ENCODE measurements around the gene USP30.
A peak's percentile ranks its signal among the peaks of the same experiment; 100 is the strongest.
"Not testable (repeated sequence)": the region's sequence is repeated elsewhere in the genome, so short reads cannot be mapped to it uniquely, and the experiment has no call there.

USP30 gene

GRCh38 chr12:109053382-109054123, 1.2 kb downstream of the USP30 start:
- DNase-seq (ENCODE audit: low read depth) = peak; percentile 20

- DNase-seq (ENCODE audit: low read depth) = not testable (repeated sequence)
Observed at GRCh38 chr12:109054124-109054513, 1.7 kb downstream of the USP30 start.

- DNase-seq (ENCODE audit: low read depth) = no peak
Observed at GRCh38 chr12:109054520-109054919, 2.1 kb downstream of the USP30 start.

- no peak for DNase-seq (ENCODE audit: low read depth)
Observed at GRCh38 chr12:109056891-109057290, 4.5 kb downstream of the USP30 start.

GRCh38 chr12:109057376-109057775, 5.0 kb downstream of the USP30 start:
- no peak for DNase-seq (ENCODE audit: low read depth)

GRCh38 chr12:109058773-109059172, 6.4 kb downstream of the USP30 start:
- no peak for DNase-seq (ENCODE audit: low read depth)

- no peak for DNase-seq (ENCODE audit: low read depth)
Observed at GRCh38 chr12:109064143-109064542, 11.8 kb downstream of the USP30 start.

GRCh38 chr12:109065154-109065852, 12.9 kb downstream of the USP30 start:
- no peak for DNase-seq (ENCODE audit: low read depth)

- DNase-seq (ENCODE audit: low read depth) = no peak
Observed at GRCh38 chr12:109065853-109066193, 13.4 kb downstream of the USP30 start.

GRCh38 chr12:109069307-109070271, 17.2 kb downstream of the USP30 start:
- no peak for DNase-seq (ENCODE audit: low read depth)

GRCh38 chr12:109074866-109075265, 22.5 kb downstream of the USP30 start:
- no peak for DNase-seq (ENCODE audit: low read depth)

GRCh38 chr12:109082751-109083150, 30.4 kb downstream of the USP30 start:
- no peak for DNase-seq (ENCODE audit: low read depth)

GRCh38 chr12:109084425-109084824, 32.0 kb downstream of the USP30 start:
- DNase-seq (ENCODE audit: low read depth) = no peak

GRCh38 chr12:109085590-109085989, 33.2 kb downstream of the USP30 start:
- no peak for DNase-seq (ENCODE audit: low read depth)

- DNase-seq (ENCODE audit: low read depth) = no peak
Observed at GRCh38 chr12:109087250-109087649, 34.9 kb downstream of the USP30 start.

- DNase-seq (ENCODE audit: low read depth) = no peak
Observed at GRCh38 chr12:109088818-109089217, 36.4 kb downstream of the USP30 start.

- DNase-seq (ENCODE audit: low read depth) = no peak
Observed at GRCh38 chr12:109089683-109090082, 37.3 kb downstream of the USP30 start.

GRCh38 chr12:109092497-109093021, 40.2 kb downstream of the USP30 start:
- DNase-seq (ENCODE audit: low read depth) = no peak

- peak; percentile 93 for DNase-seq (ENCODE audit: low read depth)
Observed at GRCh38 chr12:109093022-109093918, 40.9 kb downstream of the USP30 start, which contains the start of gene ALKBH2. ALKBH2 (minus strand) TSS chr12:109093472; CDS start chr12:109092786, 686 bp downstream.

- DNase-seq (ENCODE audit: low read depth) = no peak
Observed at GRCh38 chr12:109097140-109097434, 44.7 kb downstream of the USP30 start.

GRCh38 chr12:109097435-109098182, 45.2 kb downstream of the USP30 start, which contains the start of gene UNG:
UNG (plus strand) TSS chr12:109097597; CDS start chr12:109097680, 83 bp downstream.
- peak; percentile 97 for DNase-seq (ENCODE audit: low read depth)

All from activated T-cell treated with anti-CD3 and anti-CD28 coated beads for 24 hours (primary cell).